Gastroesophageal sphincter (tissue), 3 donors: ENCODE data around the gene PLAA.

Experiments used
- EP300 ChIP-seq: sonication (generic); formaldehyde crosslinking; IDR thresholded peaks from one replicate; pipeline ENCODE4 v1.6.1; 2017; ENCODE audit warnings: antibody characterized with exemption, mild to moderate bottlenecking
- TF ChIP-seq, protein P1 (sequence below), 4 experiments: fragments of 200-600 bp in 2 of 4; fragments of 450-650 bp in 2 of 4; sonication (generic) in 1 of 4; IDR thresholded peaks; one replicate each; pipeline ENCODE4 v1.5.1; 2017 to 2019; ENCODE audit warnings: antibody characterized with exemption in 4 of 4, mild to moderate bottlenecking in 2 of 4, moderate library complexity in 2 of 4

DNA sequence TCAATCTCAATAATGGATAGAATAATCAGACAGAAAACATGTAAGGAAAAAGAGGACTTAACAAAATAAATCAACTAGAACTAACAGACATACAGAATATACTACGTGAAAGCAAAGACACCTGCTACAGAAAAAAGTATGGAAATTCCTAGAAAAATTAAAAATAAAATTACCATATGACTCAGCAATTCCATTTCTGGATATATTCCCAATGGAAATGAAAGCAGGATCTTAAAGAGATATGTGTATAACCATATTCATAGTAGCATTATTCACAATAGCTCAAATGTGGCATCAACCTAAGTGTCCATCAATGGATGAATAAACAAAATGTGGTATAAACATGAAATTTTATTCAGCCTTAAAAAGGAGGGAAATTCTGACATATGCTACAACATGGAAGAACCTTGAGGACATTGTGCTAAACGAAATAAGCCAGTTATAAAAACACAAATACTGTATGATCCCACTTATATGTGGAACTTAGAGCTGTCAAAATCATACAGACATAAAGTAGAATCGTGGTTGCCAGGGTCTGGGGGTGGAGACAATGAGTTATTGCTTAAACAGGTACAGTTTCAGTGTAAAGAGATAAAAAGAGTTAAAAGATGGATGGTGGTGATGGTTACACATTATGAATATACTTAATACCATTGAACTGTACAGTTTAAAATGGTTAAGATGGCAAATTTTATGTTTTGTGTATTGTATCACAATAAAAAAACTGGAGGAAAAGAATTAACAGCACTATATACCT is 6.9 kb downstream of the PLAA start:
- TF ChIP-seq, protein P1, sequence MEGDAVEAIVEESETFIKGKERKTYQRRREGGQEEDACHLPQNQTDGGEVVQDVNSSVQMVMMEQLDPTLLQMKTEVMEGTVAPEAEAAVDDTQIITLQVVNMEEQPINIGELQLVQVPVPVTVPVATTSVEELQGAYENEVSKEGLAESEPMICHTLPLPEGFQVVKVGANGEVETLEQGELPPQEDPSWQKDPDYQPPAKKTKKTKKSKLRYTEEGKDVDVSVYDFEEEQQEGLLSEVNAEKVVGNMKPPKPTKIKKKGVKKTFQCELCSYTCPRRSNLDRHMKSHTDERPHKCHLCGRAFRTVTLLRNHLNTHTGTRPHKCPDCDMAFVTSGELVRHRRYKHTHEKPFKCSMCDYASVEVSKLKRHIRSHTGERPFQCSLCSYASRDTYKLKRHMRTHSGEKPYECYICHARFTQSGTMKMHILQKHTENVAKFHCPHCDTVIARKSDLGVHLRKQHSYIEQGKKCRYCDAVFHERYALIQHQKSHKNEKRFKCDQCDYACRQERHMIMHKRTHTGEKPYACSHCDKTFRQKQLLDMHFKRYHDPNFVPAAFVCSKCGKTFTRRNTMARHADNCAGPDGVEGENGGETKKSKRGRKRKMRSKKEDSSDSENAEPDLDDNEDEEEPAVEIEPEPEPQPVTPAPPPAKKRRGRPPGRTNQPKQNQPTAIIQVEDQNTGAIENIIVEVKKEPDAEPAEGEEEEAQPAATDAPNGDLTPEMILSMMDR (IDR thresholded peaks at IDR 0.05) = no peak
- TF ChIP-seq EP300 = no peak
